A549 (cell line): Measurements from ENCODE around the gene SYCN. TPM values are rescaled to one million over a fixed set of nuclear protein-coding genes. Genes with fewer than 3 reads are reported as not detected.

Source experiments
- ATAC-seq, 2 experiments: fragments of 200-7000 bp in 1 of 2; fragments of >200 bp in 1 of 2; cut with Nextera tagmentation in 1 of 2; cut with Tn5 transposase in 1 of 2; 3 replicates each; pipeline versions ENCODE4 v1.8.0 to v1.9.1; 2018 to 2020; ENCODE audit warnings: mild to moderate bottlenecking in 1 of 2, moderate library complexity in 1 of 2
- CTCF ChIA-PET: fragments of 300-600 bp; sonication (Branson Sonifier 250); formaldehyde crosslinking; extraction: SDS; loops from one replicate; lab custom pipeline; 2021; ENCODE audit warnings: antibody characterized with exemption, inconsistent platforms; lab: Yijun Ruan, JAX
- POLR2A ChIA-PET: fragments of 350-600 bp; formaldehyde crosslinking; extraction: SDS; loops from one replicate; lab custom pipeline; 2021; ENCODE audit warnings: antibody characterized with exemption, inconsistent platforms; lab: Yijun Ruan, JAX
- DNase-seq, 2 experiments: peaks; one replicate each; pipeline versions ENCODE4 v3.0.0 to v3.0.0-alpha.2; 2011 to 2016; ENCODE audit warnings: low read depth in 1 of 2, low spot score in 1 of 2
- FAIRE-seq: peaks from 2 replicates; lab custom pipeline; 2011; peaks lifted over from hg19 to GRCh38; lab: Jason Lieb, UNC
- H3K27ac ChIP-seq, 2 experiments: fragments of >200 bp; sonication (Bioruptor Twin); formaldehyde crosslinking; 3 replicates each; pipeline ENCODE4 v1.5.1; 2016 to 2017
- H3K4me1 ChIP-seq: fragments of >200 bp; sonication (Bioruptor Twin); formaldehyde crosslinking; 3 replicates; pipeline ENCODE4 v1.6.1; 2016
- H3K4me2 ChIP-seq: fragments of >200 bp; sonication (Bioruptor Twin); formaldehyde crosslinking; 3 replicates; pipeline ENCODE4 v1.6.1; 2016
- H3K4me3 ChIP-seq: fragments of >200 bp; sonication (Bioruptor Twin); formaldehyde crosslinking; 3 replicates; pipeline ENCODE4 v1.5.1; 2016
- H3K9me3 ChIP-seq: fragments of >200 bp; sonication (Bioruptor Twin); formaldehyde crosslinking; 3 replicates; pipeline ENCODE4 v1.6.1; 2016
- BHLHE40 ChIP-seq: IDR thresholded peaks from 2 replicates; pipeline ENCODE4 v1.6.1; 2012; ENCODE audit warnings: low read depth, low read length, inconsistent platforms
- CHD4 ChIP-seq: fragments of 200-600 bp; sonication (generic); IDR thresholded peaks from 2 replicates; pipeline ENCODE4 v1.6.1; 2016; ENCODE audit warnings: antibody characterized with exemption, mild to moderate bottlenecking, borderline replicate concordance
- EHMT2 ChIP-seq: fragments of 200-600 bp; sonication (generic); IDR thresholded peaks from 2 replicates; pipeline ENCODE4 v1.6.1; 2016; ENCODE audit warnings: antibody characterized with exemption, low read depth, mild to moderate bottlenecking, moderate library complexity
- ELK1 ChIP-seq: fragments of 150-350 bp; IDR thresholded peaks from 2 replicates; pipeline ENCODE4 v1.6.1; 2014; ENCODE audit warnings: low read depth, mild to moderate bottlenecking, low read length
- EP300 ChIP-seq, 2 experiments: fragments of >200 bp; sonication (Bioruptor Twin); formaldehyde crosslinking; IDR thresholded peaks; 2 replicates in 1 of 2; 3 replicates in 1 of 2; pipeline ENCODE4 v1.6.1; 2016 to 2017
- HDAC2 ChIP-seq: fragments of 200-600 bp; sonication (generic); IDR thresholded peaks from 2 replicates; pipeline ENCODE4 v1.6.1; 2016
- HES2 ChIP-seq: fragments of >200 bp; sonication (Bioruptor Twin); formaldehyde crosslinking; IDR thresholded peaks from 2 replicates; pipeline ENCODE4 v1.6.1; 2016
- HMGXB4 ChIP-seq: fragments of 250-450 bp; sonication (Bioruptor Pico); IDR thresholded peaks from 2 replicates; pipeline ENCODE4 v1.5.0; 2021; ENCODE audit warnings: mild to moderate bottlenecking, moderate library complexity, borderline replicate concordance
- HOXB13 ChIP-seq: fragments of 250-450 bp; sonication (Bioruptor Pico); IDR thresholded peaks from 2 replicates; pipeline ENCODE4 v1.5.0; 2020; ENCODE audit warnings: low read depth, mild to moderate bottlenecking, moderate library complexity
- JUNB ChIP-seq: fragments of >200 bp; sonication (Bioruptor Twin); formaldehyde crosslinking; IDR thresholded peaks from 2 replicates; pipeline ENCODE4 v1.6.1; 2016
- MAFK ChIP-seq: fragments of 450-650 bp; IDR thresholded peaks from 2 replicates; pipeline ENCODE4 v1.6.1; 2014; ENCODE audit not compliant: partially characterized antibody
- MYC ChIP-seq: IDR thresholded peaks from 2 replicates; pipeline ENCODE4 v1.6.1; 2012; ENCODE audit warnings: mild to moderate bottlenecking, inconsistent platforms, low read length, improper control_type of control experiment, borderline replicate concordance
- NPAS2 ChIP-seq: fragments of 250-450 bp; sonication (Bioruptor Pico); IDR thresholded peaks from 2 replicates; pipeline ENCODE4 v1.8.0; 2022; ENCODE audit warnings: mild to moderate bottlenecking, moderate library complexity, borderline replicate concordance
- PHF8 ChIP-seq: fragments of 200-600 bp; sonication (generic); IDR thresholded peaks from 2 replicates; pipeline ENCODE4 v1.6.1; 2016; ENCODE audit warnings: low read depth, mild to moderate bottlenecking, antibody characterized with exemption, moderate library complexity, borderline replicate concordance
- TP53 ChIP-seq: fragments of 250-450 bp; sonication (Bioruptor Pico); IDR thresholded peaks from 2 replicates; pipeline ENCODE4 v1.5.0; 2021; ENCODE audit warnings: mild to moderate bottlenecking, moderate library complexity
- WGBS: methylation state at CpG from one replicate; pipeline ENCODE4 v1.1.6; 2017; ENCODE audit errors: missing lambda C conversion rate; 5-methylcytosine and 5-hydroxymethylcytosine counted together
- polyA plus RNA-seq, 4 experiments: library from polyadenylated mRNA; depleted of rRNA in 3 of 4; stranded (reverse); fragments of >200 nt; fragmentation: RNase III in 1 of 4; extraction: RNeasy Plus Mini Kit Qiagen cat#74134 plus additional on column Dnase treatment in 1 of 4; gene quantifications; 2 replicates in 3 of 4; 3 replicates in 1 of 4; pipeline ENCODE4 v1.2.3, GENCODE V29; 2011 to 2017

SYCN gene
- polyA plus RNA-seq, 2 of the 4 experiments (the other 2 are of a cell fraction) = not detected

GRCh38 chr19:39165857-39166256 is 38.2 kb downstream of the SYCN start:
- TF ChIP-seq PHF8 (no peak), CHD4 (no peak), JUNB (no peak), HDAC2 (no peak), MAFK (no peak), HMGXB4 (CRISPR knock-in tag) (no peak), TP53 (CRISPR knock-in tag) (no peak), HOXB13 (CRISPR knock-in tag) (no peak), EP300 (IDR thresholded peaks at IDR 0.05) (no peak), BHLHE40 (no peak)
- Histone ChIP-seq H3K4me3 (no peak overlapping the region), H3K4me1 (peaks cover 21% of the 10 kb centered on the region), H3K27ac (no peak overlapping the region), H3K9me3 (no peaks in the 10 kb centered on the region), H3K4me2 (no peak overlapping the region)
- FAIRE-seq = no peak
- 89% methylated on average over 7 of the region's 7 CpGs for WGBS
- ChIA-PET CTCF (interaction anchor here (1.0 to 4.3 kb wide), 8 partner anchors 10 to 114 kb away, joined by 3 to 26 read pairs (median 6); no protein-coding TSS in a partner anchor), POLR2A (interaction anchor here (0.5 kb wide), 1 partner anchor 108 kb away, joined by 3 read pairs; no protein-coding TSS in a partner anchor)
- no peak for DNase-seq
- no peak for ATAC-seq

- TF ChIP-seq HES2 = no peak
- no peak overlapping the region for H3K27ac ChIP-seq
- POLR2A ChIA-PET = interaction anchor here (0.7 kb wide), 1 partner anchor 1614 kb away, joined by 6 read pairs; the partner anchor contains the start of gene RAB4B
- CTCF ChIA-PET = interaction anchor here (0.7 to 2.2 kb wide), 10 partner anchors 8 to 205 kb away, joined by 3 to 10 read pairs (median 4); no protein-coding TSS in a partner anchor
- 92% methylated on average over 6 of the region's 6 CpGs for WGBS
- DNase-seq = no peak
- H3K4me2 ChIP-seq = no peak overlapping the region
- no peaks in the 10 kb centered on the region for H3K9me3 ChIP-seq
- no peak for FAIRE-seq
- no peak for ATAC-seq
- H3K4me3 ChIP-seq = no peak overlapping the region
- peaks cover 29% of the 10 kb centered on the region for H3K4me1 ChIP-seq
Measured at GRCh38 chr19:39164289-39164688, 39.8 kb downstream of the SYCN start.

GRCh38 chr19:39163621-39164020 is 40.4 kb downstream of the SYCN start:
- TF ChIP-seq ELK1 (no peak), EHMT2 (no peak), TP53 (CRISPR knock-in tag) (no peak), NPAS2 (CRISPR knock-in tag) (no peak), MYC (no peak)
- POLR2A ChIA-PET = interaction anchor here (0.7 to 1.0 kb wide), 3 partner anchors 52 to 1614 kb away, joined by 3 to 6 read pairs (median 3); partner anchors contain the start of gene RAB4B
- ATAC-seq = no peak
- Histone ChIP-seq H3K4me3 (no peak overlapping the region), H3K27ac (no peak overlapping the region), H3K4me1 (peaks cover 29% of the 10 kb centered on the region), H3K9me3 (no peaks in the 10 kb centered on the region), H3K4me2 (no peak overlapping the region)
- FAIRE-seq = no peak
- CTCF ChIA-PET = interaction anchor here (0.7 to 2.2 kb wide), 12 partner anchors 9 to 204 kb away, joined by 3 to 10 read pairs (median 4); no protein-coding TSS in a partner anchor
- DNase-seq = no peak
- 93% methylated on average over 9 of the region's 9 CpGs for WGBS
